GM18858 (cell line): Measurements from ENCODE around the gene HSPBP1.

Experiments used
- ATAC-seq: cut with Tn5 transposase; IDR thresholded peaks from one replicate; pipeline ENCODE4 v1.9.1; 2021; ENCODE audit not compliant: unreplicated experiment

The HSPBP1 gene

GRCh38 chr19:55256562-55257460, 23.1 kb downstream of the HSPBP1 start:
- no peak for ATAC-seq

GRCh38 chr19:55255618-55256423, 24.1 kb downstream of the HSPBP1 start:
- ATAC-seq: no peak

DNA sequence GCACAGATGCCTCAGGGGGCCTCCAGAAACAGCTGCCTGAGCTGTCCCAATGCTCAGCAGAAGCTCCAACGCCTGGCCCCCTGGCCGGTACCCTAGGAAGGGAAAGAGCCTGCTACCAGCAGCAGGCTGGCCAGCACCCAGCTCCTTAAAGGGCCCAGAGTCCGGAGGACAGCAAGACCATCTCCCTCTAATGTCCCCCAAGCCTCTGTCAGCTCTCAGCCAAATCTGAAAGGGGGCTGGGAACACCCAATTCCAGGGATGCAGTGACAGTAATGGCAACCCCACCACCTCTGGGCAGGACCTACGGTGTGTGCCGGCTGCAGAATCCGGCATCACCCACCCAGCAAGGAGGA, 25.3 kb downstream of the HSPBP1 start:
- ATAC-seq: no peak

DNA sequence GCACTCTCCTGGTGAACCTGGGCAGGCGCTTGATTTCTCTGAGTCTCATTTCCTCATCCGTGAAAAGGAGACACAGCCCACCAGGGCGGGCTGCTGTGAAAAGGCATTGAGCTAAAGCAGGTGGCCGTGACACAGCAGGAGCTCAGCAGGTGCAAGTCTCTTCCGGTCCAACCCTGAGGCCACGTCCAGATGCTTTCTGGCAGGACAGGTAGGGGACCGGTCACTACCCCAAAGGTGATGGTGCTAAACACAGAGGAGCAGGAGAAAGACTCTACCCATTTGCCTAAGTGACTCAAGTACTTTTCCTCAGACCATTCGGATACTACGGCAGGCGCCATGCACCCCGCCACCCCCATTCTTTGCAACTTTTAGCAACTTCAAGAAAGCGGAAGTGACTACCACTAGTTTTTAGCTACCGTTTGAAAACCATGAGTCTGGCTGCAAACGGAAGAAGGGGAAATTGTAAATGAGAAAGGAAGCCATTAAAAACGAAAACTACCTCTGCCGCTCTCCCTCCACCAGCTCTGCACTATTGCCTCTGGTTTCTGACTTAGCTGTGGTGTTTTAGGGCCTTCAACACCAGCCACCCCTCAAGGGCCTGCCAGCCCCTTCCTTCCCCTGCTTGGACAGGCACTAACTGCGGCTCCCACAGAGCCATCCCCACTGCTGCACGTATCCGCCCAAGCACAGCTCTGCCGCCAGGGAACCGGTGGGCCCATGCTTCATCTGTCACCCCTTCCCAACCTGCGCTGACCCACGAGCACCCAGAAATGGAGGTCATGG, 25.9 kb downstream of the HSPBP1 start:
- no peak for ATAC-seq

DNA sequence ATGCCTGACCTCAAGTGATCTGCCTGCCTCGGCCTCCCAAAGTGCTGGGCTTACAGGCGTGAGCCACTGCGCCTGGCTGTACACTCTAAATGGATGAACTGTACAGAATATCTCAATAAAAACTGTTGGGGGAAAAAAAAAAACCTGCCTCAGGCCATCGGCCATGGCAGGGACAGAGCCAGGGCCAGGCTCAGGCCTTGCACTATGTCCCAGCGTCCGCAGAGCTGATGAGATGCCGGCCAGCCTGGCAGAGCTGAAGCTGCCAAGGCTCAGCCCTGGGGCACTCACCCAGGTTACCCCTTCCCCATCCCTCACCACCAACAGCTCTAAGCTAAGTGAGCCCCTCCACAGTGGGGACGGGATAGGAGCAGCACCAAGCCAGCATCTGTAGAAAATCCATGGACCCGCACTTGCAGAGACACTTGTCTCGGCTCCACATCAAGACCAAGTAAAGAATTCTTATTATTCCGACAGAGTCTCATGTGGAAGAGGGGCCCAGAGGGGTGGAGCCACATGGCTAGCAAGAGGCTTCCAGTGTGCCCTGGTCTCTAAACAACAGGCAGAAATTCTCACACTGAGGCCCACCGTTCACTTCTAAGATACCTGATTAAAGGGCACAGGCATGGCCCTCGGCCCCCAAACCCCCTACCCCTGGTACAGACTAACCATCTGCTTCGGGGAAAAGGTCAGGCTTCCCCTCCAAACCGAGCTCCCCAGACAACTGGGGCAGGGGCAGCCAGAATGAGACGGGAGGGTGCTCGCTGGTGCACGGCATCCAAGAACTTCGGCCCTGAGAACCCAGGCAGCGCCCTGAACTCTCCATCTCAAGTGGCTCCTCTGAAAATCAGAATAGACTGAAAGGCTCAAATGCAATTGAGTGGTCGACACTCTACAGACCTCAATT, 26.9 kb downstream of the HSPBP1 start:
- ATAC-seq: no peak

- no peak for ATAC-seq
Measured at GRCh38 chr19:55251341-55252081, 28.4 kb downstream of the HSPBP1 start.

- ATAC-seq: no peak
Measured at GRCh38 chr19:55250262-55251036, 29.5 kb downstream of the HSPBP1 start.

DNA sequence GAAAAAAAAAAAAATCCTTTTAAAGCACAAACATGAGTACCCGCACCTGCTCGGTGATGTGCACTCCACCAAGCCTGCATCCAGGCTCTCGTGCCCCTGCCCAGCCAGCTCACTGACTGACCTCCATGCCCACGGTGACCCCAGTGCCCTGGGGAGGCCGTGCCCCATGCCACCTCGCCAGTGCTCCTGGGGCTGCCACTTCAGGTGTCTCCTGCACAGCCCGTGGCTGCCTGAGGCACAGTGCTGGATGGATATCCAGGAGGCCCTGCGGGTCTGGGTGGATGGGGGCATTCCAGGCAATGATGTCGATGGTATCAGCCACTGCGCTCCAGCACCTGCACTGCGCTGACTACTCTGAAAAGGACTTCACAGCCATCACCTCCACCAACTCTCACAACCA, 30.1 kb downstream of the HSPBP1 start:
- no peak for ATAC-seq

- ATAC-seq: no peak
Measured at GRCh38 chr19:55248704-55249103, 31.2 kb downstream of the HSPBP1 start.

DNA sequence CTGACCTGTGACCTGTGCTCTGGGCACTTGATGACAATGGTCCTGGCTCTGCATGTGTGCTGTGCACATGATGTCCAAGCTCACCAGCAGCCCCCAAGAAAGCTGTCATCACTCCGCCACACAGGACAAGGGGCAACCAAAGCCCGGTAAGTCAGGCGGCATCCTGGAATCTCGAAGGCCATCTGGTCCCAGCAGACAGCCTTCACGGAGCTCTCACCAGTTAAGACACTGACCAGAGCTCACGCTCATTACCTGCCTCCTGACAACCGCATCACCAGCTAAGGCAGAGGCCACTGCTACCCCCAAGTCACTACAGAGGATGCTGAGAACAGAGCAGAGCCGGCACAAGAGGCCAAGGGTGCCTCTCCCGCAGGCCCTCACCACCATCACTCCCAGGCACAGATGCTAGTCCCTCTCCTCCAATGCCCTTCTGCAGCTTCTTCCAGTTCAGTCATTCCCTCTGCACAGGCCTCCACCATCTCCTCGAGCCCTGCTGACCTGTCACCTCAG, 31.7 kb downstream of the HSPBP1 start:
- no peak for ATAC-seq

- no peak for ATAC-seq
Measured at GRCh38 chr19:55247621-55248099, 32.2 kb downstream of the HSPBP1 start.

GRCh38 chr19:55246462-55247451, 33.2 kb downstream of the HSPBP1 start:
- ATAC-seq: no peak

DNA sequence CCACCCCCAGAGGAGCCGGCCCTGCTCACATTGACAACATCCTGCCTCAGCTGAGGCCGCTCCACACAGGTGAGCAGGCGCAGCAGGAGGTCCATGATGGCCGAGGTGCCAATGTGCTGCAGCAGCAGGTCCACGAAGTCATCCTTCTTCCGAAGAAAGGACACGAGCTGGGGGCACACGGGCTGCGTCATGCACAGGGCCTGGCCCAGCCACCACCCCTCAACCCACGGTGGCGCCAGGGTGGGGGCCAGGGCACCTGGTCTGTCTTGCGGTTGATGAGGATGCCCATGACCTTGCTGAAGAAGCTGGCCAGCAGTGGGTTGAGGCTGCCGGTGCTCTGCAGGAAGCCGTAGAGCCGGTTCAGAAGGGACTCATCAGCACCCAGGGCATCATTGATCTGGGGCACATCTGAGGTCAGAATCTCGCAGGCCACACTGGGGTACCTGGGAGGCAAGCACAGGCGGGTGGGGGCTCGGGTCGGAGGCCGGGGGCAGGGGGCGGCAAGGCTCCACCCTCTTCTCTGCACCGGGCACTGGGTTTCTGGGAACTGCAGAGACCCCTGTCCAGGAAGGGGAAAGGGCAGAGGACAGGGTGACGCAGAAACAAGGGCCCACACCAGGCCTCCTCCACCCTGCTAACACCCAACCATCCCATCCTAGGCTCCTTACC, 34.5 kb downstream of the HSPBP1 start:
- ATAC-seq: no peak

DNA sequence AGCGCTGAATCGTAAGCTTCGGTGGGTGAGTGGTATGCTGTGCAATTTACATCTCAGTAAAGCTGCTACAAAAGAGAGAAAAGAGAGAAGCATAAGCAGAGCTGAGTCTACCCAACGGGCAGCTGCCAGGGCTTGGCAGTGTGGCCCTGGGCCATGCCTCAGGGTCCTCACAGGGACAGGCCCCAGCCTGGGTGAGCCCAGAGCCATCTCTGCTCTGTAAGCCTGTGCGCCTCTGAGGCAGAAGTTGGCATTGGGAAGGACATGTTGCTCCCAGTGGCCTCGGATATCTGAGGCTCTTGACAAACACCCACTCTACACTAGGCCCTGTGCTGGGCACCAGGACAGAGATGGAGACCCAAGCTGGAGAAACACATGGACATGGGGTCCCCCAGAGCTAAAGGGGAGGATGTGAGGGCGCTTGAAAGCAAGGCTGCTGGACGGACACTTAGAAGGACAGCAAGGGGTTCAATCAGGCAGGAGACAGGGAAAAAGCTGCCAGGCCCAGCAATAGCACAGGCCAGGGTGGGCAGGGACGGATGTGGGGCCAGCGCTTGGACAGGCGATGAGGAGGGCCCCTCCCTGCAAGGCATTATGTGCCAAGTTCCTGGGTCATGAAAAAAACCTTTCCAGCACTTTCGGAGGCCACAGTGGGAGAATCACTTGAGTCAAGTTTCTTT, 35.8 kb downstream of the HSPBP1 start:
- ATAC-seq: no peak

GRCh38 chr19:55242517-55242916, 37.4 kb downstream of the HSPBP1 start:
- no peak for ATAC-seq

- ATAC-seq: no peak
Measured at GRCh38 chr19:55241935-55242464, 37.9 kb downstream of the HSPBP1 start.
